A549 treated with dexamethasone at 1 μM for 4 hours (cell line): ENCODE measurements around the gene SLC7A6OS. TPM values are rescaled to one million over a fixed set of nuclear protein-coding genes. Genes with fewer than 3 reads are reported as not detected.

ENCODE experiments used
- total RNA-seq: library from RNA; stranded (reverse); fragments of 200-300 nt; extraction: Qiagen RNA extraction; gene quantifications from 5 replicates; pipeline ENCODE4 v1.2.3, GENCODE V29; 2022

The SLC7A6OS gene
- total RNA-seq, result 9.1 to 12.0 TPM (median 10.7 TPM) in 5 replicates

DNA sequence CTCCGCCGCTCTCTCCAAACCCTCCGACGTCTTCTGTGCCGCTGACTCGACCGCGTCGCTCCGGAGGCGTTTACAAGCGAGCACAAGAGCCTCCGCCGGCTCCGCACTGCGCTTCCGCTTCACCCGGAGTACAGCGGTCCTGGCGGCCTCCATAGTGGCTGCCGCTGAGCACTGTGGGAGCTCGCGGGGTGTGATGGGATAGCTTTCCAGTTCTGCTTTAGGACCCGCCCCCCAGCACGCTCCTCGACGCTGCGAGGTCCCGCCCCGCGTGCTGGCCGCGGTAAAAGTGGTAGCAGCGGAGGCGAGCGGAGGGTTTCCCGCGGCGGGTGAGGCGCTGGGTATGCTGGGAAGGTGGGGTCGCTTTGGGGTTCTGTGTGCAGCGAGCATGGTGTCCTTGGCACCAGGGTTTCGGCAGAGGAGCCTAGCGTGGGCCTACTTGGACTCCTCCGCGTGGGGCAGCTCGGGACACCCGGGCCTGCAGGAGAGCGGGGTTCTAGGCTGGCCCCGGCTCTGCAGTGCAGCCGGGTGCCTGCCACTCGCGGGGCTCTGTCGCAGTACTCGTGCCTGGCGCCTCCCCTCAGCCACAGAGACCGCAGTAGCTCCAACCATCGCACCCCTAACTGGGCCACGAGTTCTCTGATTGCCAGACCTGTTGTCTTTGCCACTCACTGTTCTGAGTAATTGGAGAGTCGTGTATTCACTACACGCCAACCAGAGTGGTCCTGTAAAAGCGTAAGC, at the start of gene SLC7A6OS, which contains the start of gene PRMT7:
SLC7A6OS (minus strand) TSS at position 173 of the 738 bp plus-strand sequence; CDS start at position 153, 20 bp downstream.
PRMT7 (plus strand) TSS at position 246 of the 738 bp plus-strand sequence. CDS start 4,961 bp downstream, outside the sequence.

DNA sequence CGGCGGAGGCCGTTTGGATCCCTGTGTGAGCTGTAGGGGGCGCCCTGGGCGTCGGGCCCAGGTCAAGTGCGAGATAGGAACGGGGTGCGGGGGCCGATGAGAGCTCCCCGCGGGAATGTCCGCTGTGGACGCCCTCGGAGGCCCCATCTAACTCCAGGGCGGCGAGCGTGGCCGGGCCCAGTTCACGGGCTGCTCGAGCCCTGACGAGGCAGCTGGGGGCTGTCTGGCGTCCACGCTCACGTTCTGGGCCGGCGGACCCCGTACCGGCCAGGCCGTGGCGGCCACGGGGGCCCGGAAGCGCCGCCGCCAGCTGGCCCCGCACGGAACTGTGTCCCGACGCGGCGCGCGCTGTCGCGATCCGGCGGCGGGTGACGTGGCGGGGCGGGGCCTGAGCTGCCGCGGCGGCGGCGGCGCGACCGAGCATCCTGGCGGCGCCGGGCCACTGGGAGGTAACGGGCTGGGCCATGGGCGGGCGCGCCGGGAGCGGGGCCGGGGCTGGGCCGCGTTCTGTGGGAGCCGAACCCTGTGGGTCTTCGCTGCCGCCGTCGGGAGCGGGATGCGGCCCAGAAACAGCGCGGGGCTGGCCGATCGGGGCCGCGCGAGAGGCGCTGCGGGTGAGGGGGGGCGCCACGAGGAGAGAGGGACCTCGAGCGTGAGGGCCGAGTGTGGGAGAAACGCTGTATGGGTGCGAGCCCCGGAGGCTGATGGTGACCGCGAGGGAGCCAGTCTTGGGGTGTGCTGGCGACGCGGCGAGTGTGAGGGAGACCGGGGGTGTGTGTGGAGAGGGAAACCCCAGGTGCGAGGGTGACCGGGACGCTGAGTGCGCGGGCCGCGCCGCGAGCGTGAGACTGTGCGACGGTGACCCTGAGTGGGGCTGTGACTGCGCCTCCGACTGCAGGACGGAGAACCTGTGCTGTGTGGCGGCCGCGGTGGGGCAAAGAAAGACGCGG, 46.3 kb downstream of the SLC7A6OS start, which contains the start of gene SLC7A6:
SLC7A6 (plus strand) TSS at position 399 of the 950 bp plus-strand sequence. CDS start 10,201 bp downstream, outside the sequence.

Other genes starting within 250 kb of the SLC7A6OS start
- 12.0 to 17.9 TPM (median 16.5 TPM) in 5 replicates for gene NFATC3, start 225.6 kb downstream of the SLC7A6OS start, total RNA-seq
- gene ESRP2, start 74.8 kb downstream of the SLC7A6OS start, total RNA-seq, result 0.06 to 0.11 TPM (median 0.08 TPM) in 4 of 5 replicates, not detected in the other
- gene PLA2G15, start 65.6 kb downstream of the SLC7A6OS start, total RNA-seq, result 11.6 to 16.2 TPM (median 14.2 TPM) in 5 replicates
- gene SLC7A6, start 46.4 kb downstream of the SLC7A6OS start, total RNA-seq, result 26.4 to 44.0 TPM (median 34.2 TPM) in 5 replicates
- gene PRMT7, start 73 bp upstream of the SLC7A6OS start, total RNA-seq, result 22.7 to 32.5 TPM (median 28.4 TPM) in 5 replicates
- 0.06 to 0.18 TPM (median 0.14 TPM) in 5 replicates for gene SMPD3, start 137.6 kb upstream of the SLC7A6OS start, total RNA-seq
- gene ZFP90, start 228.3 kb upstream of the SLC7A6OS start, total RNA-seq, result 6.9 to 10.9 TPM (median 10.1 TPM) in 5 replicates